ENCODE results near the gene FRYL. TPM values are rescaled to one million over a fixed set of nuclear protein-coding genes. Genes with fewer than 3 reads are reported as not detected.

Gene FRYL
- total RNA-seq, 1 donor from 2014 or later: 93.3 TPM

DNA sequence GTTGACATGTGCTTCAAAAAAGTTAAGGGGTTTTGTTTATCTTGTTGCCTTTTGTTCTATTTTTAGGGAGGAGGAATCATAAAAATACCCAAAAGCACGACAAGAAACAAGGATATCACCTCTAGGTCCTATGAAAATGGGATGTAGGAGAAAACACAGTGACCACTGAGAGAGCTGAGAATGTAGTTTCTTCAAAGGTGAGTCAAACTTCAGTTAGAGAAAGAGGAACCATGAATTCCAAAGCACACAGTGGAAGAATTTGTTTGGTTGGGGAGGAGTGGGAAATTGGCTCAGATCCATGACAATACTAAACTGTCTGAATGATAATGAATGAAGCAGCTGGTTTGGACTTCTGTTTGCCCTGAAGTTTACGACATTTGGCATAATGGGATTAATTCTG, 19.1 kb upstream of the FRYL start:
- Mint-ChIP-seq H3K36me3 (ENCODE audit: low read depth, unreplicated experiment) (no peaks in the 10 kb centered on the region), H3K4me1 (ENCODE audit: unreplicated experiment) (peaks cover 16% of the 10 kb centered on the region), H3K27me3 (ENCODE audit: unreplicated experiment) (no peaks in the 10 kb centered on the region), H3K27ac (ENCODE audit: unreplicated experiment) (no peak overlapping the region), H3K4me3 (ENCODE audit: unreplicated experiment) (no peak overlapping the region), H3K9me3 (ENCODE audit: unreplicated experiment) (no peaks in the 10 kb centered on the region)
- DNase-seq (ENCODE audit: low spot score): no peak
- TF ChIP-seq, protein P1, sequence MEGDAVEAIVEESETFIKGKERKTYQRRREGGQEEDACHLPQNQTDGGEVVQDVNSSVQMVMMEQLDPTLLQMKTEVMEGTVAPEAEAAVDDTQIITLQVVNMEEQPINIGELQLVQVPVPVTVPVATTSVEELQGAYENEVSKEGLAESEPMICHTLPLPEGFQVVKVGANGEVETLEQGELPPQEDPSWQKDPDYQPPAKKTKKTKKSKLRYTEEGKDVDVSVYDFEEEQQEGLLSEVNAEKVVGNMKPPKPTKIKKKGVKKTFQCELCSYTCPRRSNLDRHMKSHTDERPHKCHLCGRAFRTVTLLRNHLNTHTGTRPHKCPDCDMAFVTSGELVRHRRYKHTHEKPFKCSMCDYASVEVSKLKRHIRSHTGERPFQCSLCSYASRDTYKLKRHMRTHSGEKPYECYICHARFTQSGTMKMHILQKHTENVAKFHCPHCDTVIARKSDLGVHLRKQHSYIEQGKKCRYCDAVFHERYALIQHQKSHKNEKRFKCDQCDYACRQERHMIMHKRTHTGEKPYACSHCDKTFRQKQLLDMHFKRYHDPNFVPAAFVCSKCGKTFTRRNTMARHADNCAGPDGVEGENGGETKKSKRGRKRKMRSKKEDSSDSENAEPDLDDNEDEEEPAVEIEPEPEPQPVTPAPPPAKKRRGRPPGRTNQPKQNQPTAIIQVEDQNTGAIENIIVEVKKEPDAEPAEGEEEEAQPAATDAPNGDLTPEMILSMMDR (IDR thresholded peaks at IDR 0.05; ENCODE audit: unreplicated experiment): no peak

DNA sequence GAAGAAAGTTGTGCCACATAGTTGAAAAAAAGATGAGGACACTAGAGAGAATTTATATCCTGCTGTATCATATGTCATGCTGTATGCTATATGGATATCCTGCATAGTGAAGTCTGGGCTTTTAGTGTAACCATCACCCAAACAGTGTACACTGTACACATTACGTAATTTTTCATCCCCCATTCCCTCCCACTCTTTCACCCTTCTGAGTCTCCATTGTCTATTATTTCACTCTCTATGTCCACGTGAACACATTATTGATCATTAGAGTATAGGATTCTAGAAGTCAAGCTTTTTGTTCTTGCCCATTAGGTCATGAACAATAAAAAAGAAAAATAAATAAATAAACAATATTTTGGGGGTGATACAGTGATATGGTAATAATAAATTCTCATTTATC, 18.0 kb upstream of the FRYL start:
- Mint-ChIP-seq H3K27me3 (ENCODE audit: unreplicated experiment) (no peaks in the 10 kb centered on the region), H3K36me3 (ENCODE audit: low read depth, unreplicated experiment) (no peaks in the 10 kb centered on the region), H3K9me3 (ENCODE audit: unreplicated experiment) (no peaks in the 10 kb centered on the region), H3K4me1 (ENCODE audit: unreplicated experiment) (peaks cover 16% of the 10 kb centered on the region), H3K27ac (ENCODE audit: unreplicated experiment) (no peak overlapping the region), H3K4me3 (ENCODE audit: unreplicated experiment) (no peak overlapping the region)
- no peak for DNase-seq (ENCODE audit: low spot score)
- TF ChIP-seq, protein P1 (IDR thresholded peaks at IDR 0.05; ENCODE audit: unreplicated experiment): no peak

DNA sequence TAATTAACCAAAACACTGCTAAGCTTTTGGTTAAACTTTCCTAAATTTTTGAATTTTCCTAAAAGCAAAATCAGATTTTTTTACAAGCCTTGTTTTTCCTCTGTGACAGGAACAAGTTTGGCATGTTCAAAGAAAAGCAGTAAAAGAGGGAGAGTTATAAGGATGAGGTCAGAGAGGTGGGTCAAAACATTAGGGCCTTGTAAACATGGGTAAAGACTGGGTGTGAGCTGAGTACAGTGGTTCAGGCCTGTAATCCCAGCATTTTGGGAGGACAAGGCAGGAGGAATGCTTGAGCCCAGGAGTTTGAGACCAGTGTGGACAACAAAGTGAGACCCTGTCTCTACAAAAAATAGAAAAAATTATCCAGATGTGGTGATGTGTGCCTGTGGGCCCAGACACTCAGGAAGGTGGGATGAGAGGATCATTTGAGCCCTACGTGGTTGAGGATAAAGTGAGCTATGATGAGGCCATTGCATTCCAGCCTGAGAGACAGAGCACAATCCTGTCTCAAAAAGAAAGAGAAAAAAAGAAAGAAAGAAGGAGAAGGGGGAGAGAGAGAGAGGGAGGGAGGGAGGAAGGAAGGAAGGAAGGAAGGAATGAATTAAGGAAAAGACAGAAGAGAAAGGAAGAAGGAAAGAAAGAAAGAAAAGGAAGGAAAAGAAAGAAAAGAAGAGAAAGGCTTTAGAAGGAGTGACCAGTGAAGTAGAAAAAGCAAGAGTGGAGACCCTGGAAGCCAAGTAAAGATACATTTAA, 17.0 kb upstream of the FRYL start:
- Mint-ChIP-seq H3K27me3 (ENCODE audit: unreplicated experiment) (no peaks in the 10 kb centered on the region), H3K4me3 (ENCODE audit: unreplicated experiment) (no peak overlapping the region), H3K27ac (ENCODE audit: unreplicated experiment) (no peak overlapping the region), H3K4me1 (ENCODE audit: unreplicated experiment) (peaks cover 12% of the 10 kb centered on the region), H3K9me3 (ENCODE audit: unreplicated experiment) (no peaks in the 10 kb centered on the region), H3K36me3 (ENCODE audit: low read depth, unreplicated experiment) (no peaks in the 10 kb centered on the region)
- no peak for DNase-seq (ENCODE audit: low spot score)
- TF ChIP-seq, protein P1 (IDR thresholded peaks at IDR 0.05; ENCODE audit: unreplicated experiment): no peak

DNA sequence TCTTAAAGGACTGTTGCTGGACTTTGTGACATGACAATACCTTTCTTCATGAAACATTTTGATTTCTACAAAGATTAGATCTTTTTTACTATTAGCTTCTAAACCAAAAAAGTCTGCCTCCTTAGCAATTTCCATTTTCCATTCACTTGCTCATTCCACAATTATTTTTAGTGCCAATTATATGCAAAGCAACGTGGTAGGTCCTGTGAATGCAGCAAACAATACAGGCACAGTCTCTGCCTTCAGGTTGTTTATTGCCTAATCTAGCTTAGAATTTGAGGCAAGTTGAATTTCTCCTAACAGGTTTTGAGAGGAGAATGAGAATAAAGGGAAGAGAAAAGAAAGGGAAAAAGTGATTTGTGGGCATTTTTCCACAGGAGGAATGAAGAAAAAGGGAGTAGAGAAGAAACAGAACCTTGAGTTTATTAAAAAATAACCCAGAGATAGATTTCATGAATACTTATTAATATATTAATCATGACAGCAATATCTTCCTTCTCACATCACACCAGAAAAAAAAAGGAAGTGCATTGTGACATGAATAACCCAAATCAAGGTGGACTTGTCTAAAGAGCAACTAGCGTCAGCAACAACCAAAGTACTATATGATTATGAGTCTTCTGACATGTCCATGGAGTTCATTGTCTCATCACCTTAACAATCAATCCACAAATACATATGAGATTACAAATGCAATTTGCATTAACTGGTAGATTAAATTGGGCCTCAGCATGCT, 16.3 kb upstream of the FRYL start:
- H3K4me3 Mint-ChIP-seq (ENCODE audit: unreplicated experiment): no peak overlapping the region
- TF ChIP-seq, protein P1 (IDR thresholded peaks at IDR 0.05; ENCODE audit: unreplicated experiment): no peak
- no peaks in the 10 kb centered on the region for H3K9me3 Mint-ChIP-seq (ENCODE audit: unreplicated experiment)
- H3K27ac Mint-ChIP-seq (ENCODE audit: unreplicated experiment): no peak overlapping the region
- peaks cover 6% of the 10 kb centered on the region for H3K4me1 Mint-ChIP-seq (ENCODE audit: unreplicated experiment)
- no peaks in the 10 kb centered on the region for H3K27me3 Mint-ChIP-seq (ENCODE audit: unreplicated experiment)
- no peaks in the 10 kb centered on the region for H3K36me3 Mint-ChIP-seq (ENCODE audit: low read depth, unreplicated experiment)
- DNase-seq (ENCODE audit: low spot score): no peak

- H3K9me3 Mint-ChIP-seq (ENCODE audit: unreplicated experiment): no peaks in the 10 kb centered on the region
- peaks cover 1% of the 10 kb centered on the region for H3K27me3 Mint-ChIP-seq (ENCODE audit: unreplicated experiment)
- peaks cover 6% of the 10 kb centered on the region for H3K4me1 Mint-ChIP-seq (ENCODE audit: unreplicated experiment)
- DNase-seq (ENCODE audit: low spot score): no peak
- no peaks in the 10 kb centered on the region for H3K36me3 Mint-ChIP-seq (ENCODE audit: low read depth, unreplicated experiment)
- H3K27ac Mint-ChIP-seq (ENCODE audit: unreplicated experiment): no peak overlapping the region
- no peak overlapping the region for H3K4me3 Mint-ChIP-seq (ENCODE audit: unreplicated experiment)
- TF ChIP-seq, protein P1 (IDR thresholded peaks at IDR 0.05; ENCODE audit: unreplicated experiment): no peak
Observed at GRCh38 chr4:48795108-48795507, 15.0 kb upstream of the FRYL start.

All from endothelial cell (in vitro differentiated cells).